ENCODE results near the gene NISCH. TPM values are rescaled to one million over a fixed set of nuclear protein-coding genes. Genes with fewer than 3 reads are reported as not detected.
A peak's percentile ranks its signal among the peaks of the same experiment; 100 is the strongest.

NISCH gene
- total and polyA plus RNA-seq, 12 donors = 24.0 to 56.3 (median 41.9) TPM

DNA sequence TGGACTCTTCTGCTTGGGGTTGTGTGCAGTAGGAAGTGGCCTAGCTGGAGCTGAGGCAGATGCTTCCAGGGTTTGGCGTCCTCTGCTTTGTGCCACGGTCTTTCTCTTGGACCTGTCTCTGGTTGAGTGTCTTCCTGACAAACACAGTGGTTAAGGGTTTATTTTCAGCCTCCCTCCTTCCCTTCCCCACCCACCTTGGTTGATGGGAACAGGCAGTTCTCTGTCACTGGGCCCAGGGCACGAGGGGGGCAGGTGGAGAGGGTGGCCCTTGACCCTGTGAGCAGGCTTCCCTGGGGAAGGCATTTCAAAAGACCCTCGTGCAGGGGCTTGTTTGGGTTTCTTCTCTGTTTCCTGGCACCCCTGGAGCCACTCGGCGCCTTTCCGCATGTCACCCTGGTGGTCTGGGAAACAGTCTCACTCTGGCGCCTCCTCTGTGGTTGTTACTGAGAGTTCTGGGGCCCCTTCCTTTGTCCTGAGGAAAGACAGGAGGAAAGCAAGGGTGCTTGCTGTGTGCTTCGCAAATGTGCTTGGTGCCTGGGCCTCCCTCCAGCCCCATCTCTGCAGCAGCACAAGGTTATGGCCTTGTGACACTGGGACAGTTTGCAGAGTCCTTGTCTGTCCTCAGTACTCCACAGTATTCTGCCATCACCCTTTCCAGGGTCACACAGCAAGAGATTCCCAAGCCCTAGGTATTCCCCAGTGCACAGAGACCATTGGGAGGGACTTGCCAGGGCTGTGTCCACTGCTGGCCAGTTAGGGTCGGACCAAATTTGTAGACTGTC, 29.5 kb downstream of the NISCH start:
- peaks cover 5 to 96% (median 74%) of the 10 kb centered on the region in 9 donors for H3K36me3 ChIP-seq
- DNase-seq (peak in 1 of 2 donors; percentile 16), ATAC-seq (peak in 6 of 8 donors; percentile 12 to 59 (median 26))
- H3K27ac ChIP-seq = peak overlapping the region; percentile 26 to 80 (median 62)
- intact Hi-C loops (cut with DNase I) = loop anchor here in 2 of 10 donors (5.0 kb wide), 2 partner anchors 37 to 47 kb away; partner anchors contain the start of gene NT5DC2 (in 1 of the 2)
- no peak overlapping the region for H3K4me3 ChIP-seq
- peaks cover 18 to 48% (median 38%) of the 10 kb centered on the region in 9 donors for H3K4me1 ChIP-seq
- H3K27me3 ChIP-seq = no peaks in the 10 kb centered on the region
- WGBS, 2 donors = 69 to 73% methylated on average over 10 of the region's 10 CpGs
- H3K9me3 ChIP-seq = no peaks in the 10 kb centered on the region
- TF ChIP-seq, protein P1, sequence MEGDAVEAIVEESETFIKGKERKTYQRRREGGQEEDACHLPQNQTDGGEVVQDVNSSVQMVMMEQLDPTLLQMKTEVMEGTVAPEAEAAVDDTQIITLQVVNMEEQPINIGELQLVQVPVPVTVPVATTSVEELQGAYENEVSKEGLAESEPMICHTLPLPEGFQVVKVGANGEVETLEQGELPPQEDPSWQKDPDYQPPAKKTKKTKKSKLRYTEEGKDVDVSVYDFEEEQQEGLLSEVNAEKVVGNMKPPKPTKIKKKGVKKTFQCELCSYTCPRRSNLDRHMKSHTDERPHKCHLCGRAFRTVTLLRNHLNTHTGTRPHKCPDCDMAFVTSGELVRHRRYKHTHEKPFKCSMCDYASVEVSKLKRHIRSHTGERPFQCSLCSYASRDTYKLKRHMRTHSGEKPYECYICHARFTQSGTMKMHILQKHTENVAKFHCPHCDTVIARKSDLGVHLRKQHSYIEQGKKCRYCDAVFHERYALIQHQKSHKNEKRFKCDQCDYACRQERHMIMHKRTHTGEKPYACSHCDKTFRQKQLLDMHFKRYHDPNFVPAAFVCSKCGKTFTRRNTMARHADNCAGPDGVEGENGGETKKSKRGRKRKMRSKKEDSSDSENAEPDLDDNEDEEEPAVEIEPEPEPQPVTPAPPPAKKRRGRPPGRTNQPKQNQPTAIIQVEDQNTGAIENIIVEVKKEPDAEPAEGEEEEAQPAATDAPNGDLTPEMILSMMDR (IDR thresholded peaks at IDR 0.05) = no peak

DNA sequence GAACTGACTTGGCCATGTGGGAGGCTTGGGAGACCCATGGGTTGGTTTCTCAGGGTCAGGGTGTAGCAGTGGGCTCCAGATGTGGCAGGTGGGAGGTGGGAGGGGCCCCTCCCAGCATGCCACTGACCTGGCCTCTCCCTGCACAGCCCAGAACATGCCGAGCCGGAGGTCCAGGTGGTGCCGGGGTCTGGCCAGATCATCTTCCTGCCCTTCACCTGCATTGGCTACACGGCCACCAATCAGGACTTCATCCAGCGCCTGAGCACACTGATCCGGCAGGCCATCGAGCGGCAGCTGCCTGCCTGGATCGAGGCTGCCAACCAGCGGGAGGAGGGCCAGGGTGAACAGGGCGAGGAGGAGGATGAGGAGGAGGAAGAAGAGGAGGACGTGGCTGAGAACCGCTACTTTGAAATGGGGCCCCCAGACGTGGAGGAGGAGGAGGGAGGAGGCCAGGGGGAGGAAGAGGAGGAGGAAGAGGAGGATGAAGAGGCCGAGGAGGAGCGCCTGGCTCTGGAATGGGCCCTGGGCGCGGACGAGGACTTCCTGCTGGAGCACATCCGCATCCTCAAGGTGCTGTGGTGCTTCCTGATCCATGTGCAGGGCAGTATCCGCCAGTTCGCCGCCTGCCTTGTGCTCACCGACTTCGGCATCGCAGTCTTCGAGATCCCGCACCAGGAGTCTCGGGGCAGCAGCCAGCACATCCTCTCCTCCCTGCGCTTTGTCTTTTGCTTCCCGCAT, 31.8 kb downstream of the NISCH start:
- TF ChIP-seq, protein P1 (IDR thresholded peaks at IDR 0.05) = no peak
- no peaks in the 10 kb centered on the region for H3K27me3 ChIP-seq
- intact Hi-C loops (cut with DNase I) = no loop called here
- peaks cover 0 to 96% (median 72%) of the 10 kb centered on the region in 9 donors for H3K36me3 ChIP-seq
- DNase-seq = no peak
- no peak for ATAC-seq
- 89 to 91% methylated on average over 31 of the region's 31 CpGs for WGBS, 2 donors
- H3K4me3 ChIP-seq = no peak overlapping the region
- H3K9me3 ChIP-seq = no peaks in the 10 kb centered on the region
- H3K27ac ChIP-seq = no peak overlapping the region
- peaks cover 24 to 69% (median 54%) of the 10 kb centered on the region in 9 donors for H3K4me1 ChIP-seq

DNA sequence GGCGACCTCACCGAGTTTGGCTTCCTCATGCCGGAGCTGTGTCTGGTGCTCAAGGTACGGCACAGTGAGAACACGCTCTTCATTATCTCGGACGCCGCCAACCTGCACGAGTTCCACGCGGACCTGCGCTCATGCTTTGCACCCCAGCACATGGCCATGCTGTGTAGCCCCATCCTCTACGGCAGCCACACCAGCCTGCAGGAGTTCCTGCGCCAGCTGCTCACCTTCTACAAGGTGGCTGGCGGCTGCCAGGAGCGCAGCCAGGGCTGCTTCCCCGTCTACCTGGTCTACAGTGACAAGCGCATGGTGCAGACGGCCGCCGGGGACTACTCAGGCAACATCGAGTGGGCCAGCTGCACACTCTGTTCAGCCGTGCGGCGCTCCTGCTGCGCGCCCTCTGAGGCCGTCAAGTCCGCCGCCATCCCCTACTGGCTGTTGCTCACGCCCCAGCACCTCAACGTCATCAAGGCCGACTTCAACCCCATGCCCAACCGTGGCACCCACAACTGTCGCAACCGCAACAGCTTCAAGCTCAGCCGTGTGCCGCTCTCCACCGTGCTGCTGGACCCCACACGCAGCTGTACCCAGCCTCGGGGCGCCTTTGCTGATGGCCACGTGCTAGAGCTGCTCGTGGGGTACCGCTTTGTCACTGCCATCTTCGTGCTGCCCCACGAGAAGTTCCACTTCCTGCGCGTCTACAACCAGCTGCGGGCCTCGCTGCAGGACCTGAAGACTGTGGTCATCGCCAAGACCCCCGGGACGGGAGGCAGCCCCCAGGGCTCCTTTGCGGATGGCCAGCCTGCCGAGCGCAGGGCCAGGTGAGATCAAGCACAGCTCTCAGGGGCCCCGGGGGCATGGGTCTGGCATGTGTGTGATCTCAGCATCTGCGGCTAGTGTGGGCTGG, 32.6 kb downstream of the NISCH start:
- Histone ChIP-seq H3K27me3 (no peaks in the 10 kb centered on the region), H3K27ac (no peak overlapping the region), H3K9me3 (no peaks in the 10 kb centered on the region), H3K36me3 (peaks cover 0 to 96% (median 71%) of the 10 kb centered on the region in 9 donors), H3K4me3 (no peak overlapping the region), H3K4me1 (peaks cover 23 to 72% (median 59%) of the 10 kb centered on the region in 9 donors)
- intact Hi-C loops (cut with DNase I) = no loop called here
- 96% methylated on average over 59 of the region's 59 CpGs for WGBS, 2 donors
- TF ChIP-seq, protein P1 (IDR thresholded peaks at IDR 0.05) = no peak
- no peak for ATAC-seq
- DNase-seq = no peak

DNA sequence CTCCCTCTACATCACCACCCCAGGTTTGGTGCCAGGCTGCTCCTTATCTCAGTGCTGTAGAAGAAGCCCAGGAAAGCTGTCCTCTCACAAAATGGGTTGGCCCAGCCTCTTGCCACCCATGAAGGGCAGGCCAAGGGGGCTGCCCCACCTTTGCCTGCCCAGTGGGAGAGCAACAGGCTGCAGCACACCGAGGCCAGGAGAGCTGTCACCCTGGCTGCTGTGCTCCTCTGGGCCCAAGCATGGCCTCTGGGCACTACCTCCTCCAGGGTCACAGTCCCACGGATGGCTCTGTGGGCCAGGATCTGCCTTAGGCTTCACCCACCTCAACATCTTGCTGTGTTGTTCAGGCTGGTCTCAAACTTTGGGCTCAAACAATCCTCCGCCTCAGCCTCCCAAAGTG, 33.3 kb downstream of the NISCH start:
- Histone ChIP-seq H3K4me1 (peaks cover 18 to 69% (median 59%) of the 10 kb centered on the region in 9 donors), H3K27ac (peak overlapping the region in 1 of 10 donors; percentile 16), H3K9me3 (no peaks in the 10 kb centered on the region), H3K4me3 (no peak overlapping the region), H3K27me3 (no peaks in the 10 kb centered on the region), H3K36me3 (peaks cover 0 to 93% (median 70%) of the 10 kb centered on the region in 9 donors)
- TF ChIP-seq, protein P1 (IDR thresholded peaks at IDR 0.05) = no peak
- intact Hi-C loops (cut with DNase I) = no loop called here
- ATAC-seq (no peak), DNase-seq (no peak)
- 80% methylated on average over 3 of the region's 3 CpGs for WGBS, 2 donors

Measured in heart right ventricle (tissue), 16 donors.